ENCODE measurements around the gene MLEC.

MLEC gene

DNA sequence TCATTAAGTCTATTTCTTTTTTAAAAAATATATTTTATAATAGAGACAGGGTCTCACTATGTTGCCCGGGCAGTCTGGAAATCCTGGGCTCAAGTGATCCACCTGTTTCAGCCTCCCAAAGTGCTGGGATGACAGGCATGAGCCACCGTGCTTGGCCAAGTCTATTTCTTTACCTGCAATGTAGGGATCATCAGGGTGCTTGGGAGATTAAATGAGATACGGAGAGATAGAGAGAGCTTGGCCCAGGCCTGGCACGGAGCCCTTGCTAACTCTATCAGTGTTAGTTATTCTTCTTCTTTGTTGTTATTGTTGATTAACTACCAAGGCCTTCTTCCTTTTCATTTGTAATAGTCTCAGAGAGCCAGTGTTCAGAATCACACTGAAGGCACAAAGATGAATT lies 43.4 kb upstream of the MLEC start:
- no peak for TF ChIP-seq CTCF (IDR thresholded peaks at IDR 0.05; ENCODE audit: insufficient read depth, low read depth, low read length, missing control alignments)
- no peak for DNase-seq (ENCODE audit: low read depth)
- no peak overlapping the region for H3K4me3 ChIP-seq (ENCODE audit: low read length)

DNA sequence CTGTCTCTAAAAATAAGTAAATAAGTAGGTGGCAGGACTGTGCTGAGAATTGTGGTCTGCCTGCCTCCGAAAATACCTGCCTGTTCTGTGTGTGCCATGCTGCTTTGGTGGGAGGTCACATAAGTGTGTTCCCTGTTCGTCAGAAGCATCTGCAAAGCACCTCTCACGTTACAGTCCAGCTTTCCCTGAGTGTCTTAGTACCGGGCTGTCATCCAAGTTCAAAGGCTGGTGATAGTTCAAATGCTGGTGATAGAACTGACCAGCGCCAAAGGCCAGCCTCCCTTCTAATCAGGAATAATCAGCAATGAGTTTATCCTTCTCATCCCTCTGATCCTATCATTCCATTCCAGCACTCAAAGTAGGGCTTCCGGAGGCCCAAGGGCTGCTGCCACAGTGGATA lies 40.9 kb upstream of the MLEC start:
- no peak for DNase-seq (ENCODE audit: low read depth)
- no peak for TF ChIP-seq CTCF (IDR thresholded peaks at IDR 0.05; ENCODE audit: insufficient read depth, low read depth, low read length, missing control alignments)
- H3K4me3 ChIP-seq (ENCODE audit: low read length): no peak overlapping the region

- DNase-seq (ENCODE audit: low read depth): peak; percentile 19
- no peak overlapping the region for H3K4me3 ChIP-seq (ENCODE audit: low read length)
- TF ChIP-seq CTCF (IDR thresholded peaks at IDR 0.05; ENCODE audit: insufficient read depth, low read depth, low read length, missing control alignments): no peak
These were observed 39.6 kb upstream of the MLEC start for GRCh38 chr12:120647375-120647755.

GRCh38 chr12:120649442-120650232 lies 37.3 kb upstream of the MLEC start:
- H3K4me3 ChIP-seq (ENCODE audit: low read length): no peak overlapping the region
- no peak for TF ChIP-seq CTCF (IDR thresholded peaks at IDR 0.05; ENCODE audit: insufficient read depth, low read depth, low read length, missing control alignments)

GRCh38 chr12:120650233-120650690 lies 36.7 kb upstream of the MLEC start:
- no peak for DNase-seq (ENCODE audit: low read depth)
- no peak for TF ChIP-seq CTCF (IDR thresholded peaks at IDR 0.05; ENCODE audit: insufficient read depth, low read depth, low read length, missing control alignments)
- no peak overlapping the region for H3K4me3 ChIP-seq (ENCODE audit: low read length)

More at GRCh38 chr12:120649442-120650232, 37.3 kb upstream of the MLEC start:
- DNase-seq (ENCODE audit: low read depth): no peak

DNA sequence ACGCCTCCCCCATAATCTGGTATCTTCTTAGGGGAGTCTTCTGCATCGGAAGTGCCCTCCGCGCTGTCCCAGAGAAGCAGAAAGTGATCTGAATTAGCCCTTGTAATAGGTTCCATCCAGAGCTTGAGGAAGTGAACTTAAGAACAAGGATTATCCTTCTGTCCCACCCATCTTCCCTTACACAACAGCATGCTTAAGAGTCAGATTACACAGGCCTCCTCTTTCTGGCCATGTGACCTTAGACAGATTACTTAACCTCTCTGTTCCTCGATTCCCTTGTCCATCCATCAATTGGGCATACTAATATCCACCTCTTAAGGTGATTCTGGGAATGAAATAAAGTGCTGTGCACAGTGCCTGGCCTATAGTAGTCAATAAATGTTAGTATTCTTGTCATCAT lies 35.1 kb upstream of the MLEC start:
- no peak overlapping the region for H3K4me3 ChIP-seq (ENCODE audit: low read length)
- no peak for TF ChIP-seq CTCF (IDR thresholded peaks at IDR 0.05; ENCODE audit: insufficient read depth, low read depth, low read length, missing control alignments)
- DNase-seq (ENCODE audit: low read depth): peak; percentile 39

Measured in epithelial cell of esophagus (primary cell).